Spleen (tissue), 11 donors: ENCODE measurements around the gene RAD51B. TPM values are rescaled to one million over a fixed set of nuclear protein-coding genes. Genes with fewer than 3 reads are reported as not detected.

ENCODE experiments used
- DNase-seq: peaks from one replicate; pipeline ENCODE4 v3.0.0-alpha.2; 2020
- H3K27ac ChIP-seq, 8 donors: fragments of 200-600 bp; sonication (generic) in 7 of 8; 1 replicate in 4 of 8; 2 replicates in 4 of 8; pipeline versions ENCODE4 v1.5.0 to v1.8.0; 2016 to 2021; ENCODE audit warnings: inconsistent platforms in 4 of 8, mild to moderate bottlenecking in 4 of 8, moderate library complexity in 1 of 8
- H3K27me3 ChIP-seq, 7 donors: fragments of 200-600 bp; sonication (generic) in 6 of 7; replicated peaks in 1 of 7; 1 replicate in 4 of 7; 2 replicates in 3 of 7; pipeline versions ENCODE4 v1.5.0 to v1.8.0; 2016 to 2021; ENCODE audit warnings: inconsistent platforms in 3 of 7, mild to moderate bottlenecking in 1 of 7
- H3K36me3 ChIP-seq, 6 donors: fragments of 200-600 bp; sonication (generic) in 5 of 6; 1 replicate in 4 of 6; 2 replicates in 2 of 6; pipeline versions ENCODE4 v1.5.0 to v1.8.0; 2016 to 2021; ENCODE audit warnings: inconsistent platforms in 2 of 6
- H3K4me1 ChIP-seq, 6 donors: fragments of 200-600 bp; sonication (generic) in 5 of 6; 1 replicate in 3 of 6; 2 replicates in 3 of 6; pipeline versions ENCODE4 v1.5.0 to v1.8.0; 2016 to 2021; ENCODE audit warnings: inconsistent platforms in 3 of 6
- H3K4me3 ChIP-seq, 8 donors: fragments of 200-600 bp; sonication (generic) in 7 of 8; 1 replicate in 4 of 8; 2 replicates in 4 of 8; pipeline versions ENCODE4 v1.5.0 to v1.8.0; 2016 to 2021; ENCODE audit warnings: inconsistent platforms in 4 of 8, mild to moderate bottlenecking in 4 of 8, moderate library complexity in 2 of 8
- H3K9me3 ChIP-seq, 8 donors: fragments of 200-600 bp; sonication (generic) in 7 of 8; 1 replicate in 4 of 8; 2 replicates in 4 of 8; pipeline versions ENCODE4 v1.5.0 to v1.8.0; 2016 to 2021; ENCODE audit warnings: inconsistent platforms in 4 of 8
- CTCF ChIP-seq, 11 experiments: fragments of 200-600 bp in 7 of 11; fragments of 450-650 bp in 4 of 11; sonication (generic) in 4 of 11; IDR thresholded peaks in 8 of 11; conservative IDR thresholded peaks in 3 of 11; 1 replicate in 7 of 11; 2 replicates in 4 of 11; pipeline versions ENCODE4 v1.4.0 to v1.8.0; 2016 to 2021; ENCODE audit warnings: antibody characterized with exemption in 11 of 11, inconsistent platforms in 4 of 11, mild to moderate bottlenecking in 1 of 11
- POLR2A ChIP-seq, 3 donors: fragments of 450-650 bp; IDR thresholded peaks; one replicate each; pipeline ENCODE4 v1.5.1; 2017; ENCODE audit warnings: antibody characterized with exemption in 3 of 3, mild to moderate bottlenecking in 1 of 3
- POLR2AphosphoS5 ChIP-seq, 3 donors: sonication (generic); formaldehyde crosslinking; IDR thresholded peaks; one replicate each; pipeline ENCODE4 v1.5.1; 2017; ENCODE audit warnings: antibody characterized with exemption in 3 of 3
- WGBS, 5 donors: extraction: QIAGEN DNeasy Blood & Tissue Kit in 3 of 5; methylation state at CpG; one replicate each; pipeline versions ENCODE4 v1.1.5 to v1.1.7; 2013 to 2018; 5-methylcytosine and 5-hydroxymethylcytosine counted together
- intact Hi-C: fragments of 100-400 bp; cut with DNase I; formaldehyde crosslinking; loops from one replicate; pipeline ENCODE4 v1.15.0; 2023; ENCODE audit warnings: low total_unique reads
- polyA plus RNA-seq, 3 donors: library from polyadenylated mRNA; stranded (reverse); fragments of 200-250 nt; gene quantifications; one replicate each; pipeline ENCODE4 v1.2.1, GENCODE V29; 2013
- total RNA-seq, 7 donors: library from RNA; depleted of rRNA in 3 of 7; stranded (reverse); fragments of >200 nt in 3 of 7; fragmentation: NEBNext Ultra II Directional in 4 of 7; extraction: Animal tissue kit (Norgen Biotek cat#: 25700) in 4 of 7; gene quantifications; one replicate each; pipeline versions ENCODE4 v1.1.0 to v1.2.1, GENCODE V29; 2016 to 2021
- donor health status: healthy with polysubstance abuse.
- donor health status: DM: no; HTN: no; CAD: no; lungs with moderate emphysema.
- donor health status: DM: no; HTN: no; CAD: no.
- donor health status: Bipolar disorder and iron deficiency.
- donor health status: healthy.
- donor health status: DM: no; HTN: no; CAD: no.
- donor health status: DM: yes; HTN: yes; CAD: no.

The RAD51B gene
- total and polyA plus RNA-seq, 10 donors = 4.2 to 43.7 (median 29.8) TPM

- no peak overlapping the region for H3K4me3 ChIP-seq
- intact Hi-C loops = no loop called here
- H3K9me3 ChIP-seq = peaks cover 0 to 26% (median 20%) of the 10 kb centered on the region in 8 donors
- H3K27ac ChIP-seq = no peak overlapping the region
- no peak for TF ChIP-seq POLR2AphosphoS5 (IDR thresholded peaks at IDR 0.05)
- no peaks in the 10 kb centered on the region for H3K36me3 ChIP-seq
- no peaks in the 10 kb centered on the region for H3K4me1 ChIP-seq
- WGBS, 5 donors = 93 to 97% (median 95%) methylated on average over 2 of the region's 2 CpGs
- H3K27me3 ChIP-seq = no peaks in the 10 kb centered on the region
- no peak for DNase-seq
Measured at GRCh38 chr14:68062651-68063050, 243.1 kb downstream of the RAD51B start.

GRCh38 chr14:68065322-68065721, 245.7 kb downstream of the RAD51B start:
- Histone ChIP-seq H3K27me3 (no peaks in the 10 kb centered on the region), H3K36me3 (no peaks in the 10 kb centered on the region), H3K4me3 (no peak overlapping the region), H3K4me1 (no peaks in the 10 kb centered on the region), H3K9me3 (peaks cover 3 to 47% (median 35%) of the 10 kb centered on the region in 8 donors), H3K27ac (no peak overlapping the region)
- 96 to 98% (median 97%) methylated on average over 3 of the region's 3 CpGs; no CpG with 5 or more reads in 2 of the 5 donors for WGBS, 5 donors
- DNase-seq = no peak
- intact Hi-C loops = no loop called here
- TF ChIP-seq POLR2AphosphoS5 (IDR thresholded peaks at IDR 0.05) = no peak
- TF ChIP-seq POLR2A (IDR thresholded peaks at IDR 0.05) = no peak
- TF ChIP-seq CTCF (IDR thresholded peaks at IDR 0.05 in 8 of 11, conservative IDR thresholded peaks at IDR 0.05 in 3 of 11) = no peak

- Histone ChIP-seq H3K4me3 (no peak overlapping the region), H3K36me3 (no peaks in the 10 kb centered on the region), H3K4me1 (no peaks in the 10 kb centered on the region), H3K9me3 (peaks cover 0 to 39% (median 32%) of the 10 kb centered on the region in 8 donors), H3K27me3 (no peaks in the 10 kb centered on the region), H3K27ac (no peak overlapping the region)
- TF ChIP-seq POLR2AphosphoS5 (IDR thresholded peaks at IDR 0.05) = no peak
- no peak for TF ChIP-seq CTCF (IDR thresholded peaks at IDR 0.05 in 8 of 11, conservative IDR thresholded peaks at IDR 0.05 in 3 of 11)
- no peak for TF ChIP-seq POLR2A (IDR thresholded peaks at IDR 0.05)
- 88 to 94% (median 90%) methylated on average over 3 of the region's 3 CpGs for WGBS, 5 donors
- no peak for DNase-seq
- intact Hi-C loops = no loop called here
Measured at GRCh38 chr14:68074765-68075381, 255.3 kb downstream of the RAD51B start.

- intact Hi-C loops = no loop called here
- H3K4me1 ChIP-seq = no peaks in the 10 kb centered on the region
- H3K4me3 ChIP-seq = no peak overlapping the region
- no peak for DNase-seq
- no peaks in the 10 kb centered on the region for H3K36me3 ChIP-seq
- H3K27ac ChIP-seq = no peak overlapping the region
- WGBS, 5 donors = 91 to 99% (median 95%) methylated on average over 5 of the region's 5 CpGs
- H3K27me3 ChIP-seq = no peaks in the 10 kb centered on the region
- H3K9me3 ChIP-seq = peaks cover 0 to 33% (median 25%) of the 10 kb centered on the region in 8 donors
- TF ChIP-seq POLR2A (IDR thresholded peaks at IDR 0.05) (no peak), CTCF (IDR thresholded peaks at IDR 0.05 in 8 of 11, conservative IDR thresholded peaks at IDR 0.05 in 3 of 11) (no peak), POLR2AphosphoS5 (IDR thresholded peaks at IDR 0.05) (no peak)
Measured at GRCh38 chr14:68075382-68076029, 255.9 kb downstream of the RAD51B start.
